Panc1 (cell line): ENCODE measurements around the gene ASH1L. TPM values are rescaled to one million over a fixed set of nuclear protein-coding genes. Genes with fewer than 3 reads are reported as not detected.

Source experiments
- ATAC-seq: fragments of 200-7000 bp; cut with Tn5 transposase; 2 replicates; pipeline ENCODE4 v1.9.1; 2020; ENCODE audit warnings: mild to moderate bottlenecking, moderate library complexity
- BruUV-seq: library from RNA; stranded (reverse); fragments of 400-500 nt; replicated peaks from 2 replicates; lab custom pipeline; 2021; lab: Mats Ljungman, UMichigan
- CTCF ChIA-PET: fragments of 300-600 bp; sonication (Branson Sonifier 250); formaldehyde crosslinking; loops from one replicate; lab custom pipeline; 2022; ENCODE audit warnings: antibody characterized with exemption; lab: Charles Lee
- POLR2A ChIA-PET: fragments of 300-600 bp; sonication (Branson Sonifier 250); formaldehyde crosslinking; loops from one replicate; lab custom pipeline; 2022; ENCODE audit warnings: antibody characterized with exemption; lab: Charles Lee
- DNase-seq: peaks from one replicate; pipeline ENCODE4 v3.0.0-alpha.2; 2010; ENCODE audit warnings: low read depth, low spot score
- H3K27ac ChIP-seq: 2 replicates; pipeline ENCODE4 v1.5.1; 2011; ENCODE audit warnings: mild to moderate bottlenecking, low read length, inconsistent platforms
- H3K27me3 ChIP-seq: fragments of 200-500 bp; sonication (Bioruptor generic); 2 replicates; pipeline ENCODE4 v1.6.0; 2014; ENCODE audit warnings: low read length, inconsistent platforms; ENCODE audit not compliant: control insufficient read depth, insufficient read depth
- H3K36me3 ChIP-seq: fragments of 200-500 bp; sonication (Bioruptor generic); 2 replicates; pipeline ENCODE4 v1.5.1; 2014; ENCODE audit warnings: inconsistent platforms, mild to moderate bottlenecking, low read length, moderate library complexity; ENCODE audit not compliant: control insufficient read depth, insufficient read depth
- H3K4me1 ChIP-seq: 2 replicates; pipeline ENCODE4 v1.5.1; 2011; ENCODE audit warnings: inconsistent platforms, mild to moderate bottlenecking, low read length, moderate library complexity; ENCODE audit not compliant: control insufficient read depth, insufficient read depth
- H3K4me3 ChIP-seq, 2 experiments: 2 replicates each; pipeline ENCODE4 v1.5.1; 2011 to 2012; ENCODE audit warnings: low read depth in 2 of 2, low read length in 2 of 2, mild to moderate bottlenecking in 2 of 2, inconsistent platforms in 1 of 2, moderate library complexity in 1 of 2
- H3K9me3 ChIP-seq: fragments of 200-500 bp; sonication (Bioruptor generic); 2 replicates; pipeline ENCODE4 v1.5.1; 2014; ENCODE audit warnings: low read depth, mild to moderate bottlenecking, inconsistent platforms, low read length, moderate library complexity; ENCODE audit not compliant: control insufficient read depth, insufficient read depth
- CTCF ChIP-seq: fragments of 450-650 bp; IDR thresholded peaks from 2 replicates; pipeline ENCODE4 v1.5.1; 2017; ENCODE audit warnings: mild to moderate bottlenecking
- POLR2AphosphoS5 ChIP-seq: IDR thresholded peaks from 2 replicates; pipeline ENCODE4 v1.6.1; 2012; ENCODE audit warnings: mild to moderate bottlenecking, low read depth, low read length, moderate library complexity
- REST ChIP-seq, 2 experiments: IDR thresholded peaks; 2 replicates each; pipeline ENCODE4 v1.6.1; 2011 to 2012; ENCODE audit warnings: low read depth in 2 of 2, control low read depth in 1 of 2, low read length in 1 of 2, mild to moderate bottlenecking in 1 of 2, moderate library complexity in 1 of 2; ENCODE audit not compliant: insufficient read depth in 1 of 2
- SIN3A ChIP-seq: IDR thresholded peaks from 2 replicates; pipeline ENCODE4 v1.6.1; 2012; ENCODE audit warnings: low read depth, mild to moderate bottlenecking, low read length, moderate library complexity, borderline replicate concordance; ENCODE audit not compliant: insufficient read depth
- TCF7L2 ChIP-seq: IDR thresholded peaks from 2 replicates; pipeline ENCODE4 v1.6.1; 2011; ENCODE audit warnings: mild to moderate bottlenecking, low read depth, low read length, inconsistent platforms
- in situ Hi-C: cut with HindIII; loops from 2 replicates; pipeline ENCODE4 v1.10.0; 2016; ENCODE audit warnings: low sequenced_read_pairs, low pct_unique_long_range_greater_than_20kb
- intact Hi-C: fragments of 100-400 bp; cut with micrococcal nuclease; formaldehyde crosslinking; loops from one replicate; pipeline ENCODE4 v1.10.0; 2022; ENCODE audit not compliant: unreplicated experiment
- total RNA-seq: library from RNA; stranded (reverse); gene quantifications from one replicate; pipeline ENCODE4 v1.2.1, GENCODE V29; 2021; ENCODE audit not compliant: unreplicated experiment

Gene ASH1L
- total RNA-seq, 1 experiment from 2014 or later, result 40.9 TPM

GRCh38 chr1:155379180-155379579, 183.4 kb downstream of the ASH1L start:
- DNase-seq (no peak), ATAC-seq (no peak)
- Histone ChIP-seq H3K4me1 (no peaks in the 10 kb centered on the region), H3K36me3 (peaks cover 16% of the 10 kb centered on the region), H3K4me3 (no peak overlapping the region), H3K27me3 (no peaks in the 10 kb centered on the region), H3K9me3 (no peaks in the 10 kb centered on the region), H3K27ac (no peak overlapping the region)
- POLR2A ChIA-PET, result interaction anchor here (0.6 kb wide), 1 partner anchor 41 kb away, joined by 3 read pairs; no protein-coding TSS in a partner anchor
- in situ Hi-C loops, result no loop called here
- intact Hi-C loops, result no loop called here
- TF ChIP-seq POLR2AphosphoS5, result no peak
- BruUV-seq, result no TSS peak
- CTCF ChIA-PET, result no interaction called here

- in situ Hi-C loops (no loop called here), intact Hi-C loops (no loop called here)
- no peak for TF ChIP-seq SIN3A
- TF ChIP-seq TCF7L2, result no peak
- TF ChIP-seq CTCF, result no peak
- TF ChIP-seq REST (IDR thresholded peaks at IDR 0.05; ENCODE audit: insufficient read depth in 1 of 2, low read depth in 2 of 2, low read length in 1 of 2), result no peak
- TF ChIP-seq POLR2AphosphoS5, result no peak
- Histone ChIP-seq H3K36me3 (peaks cover 4% of the 10 kb centered on the region), H3K27me3 (no peaks in the 10 kb centered on the region), H3K4me1 (no peaks in the 10 kb centered on the region), H3K4me3 (no peak overlapping the region), H3K27ac (no peak overlapping the region), H3K9me3 (no peaks in the 10 kb centered on the region)
- DNase-seq, result no peak
- ATAC-seq, result no peak
- CTCF ChIA-PET, result interaction anchor here (0.7 to 0.8 kb wide), 2 partner anchors 153 to 706 kb away, joined by 8 to 9 read pairs; no protein-coding TSS in a partner anchor
- BruUV-seq, result no TSS peak
- POLR2A ChIA-PET, result interaction anchor here (0.6 kb wide), 1 partner anchor 292 kb away, joined by 9 read pairs; no protein-coding TSS in a partner anchor
Measured at GRCh38 chr1:155360051-155360450, 202.6 kb downstream of the ASH1L start.

DNA sequence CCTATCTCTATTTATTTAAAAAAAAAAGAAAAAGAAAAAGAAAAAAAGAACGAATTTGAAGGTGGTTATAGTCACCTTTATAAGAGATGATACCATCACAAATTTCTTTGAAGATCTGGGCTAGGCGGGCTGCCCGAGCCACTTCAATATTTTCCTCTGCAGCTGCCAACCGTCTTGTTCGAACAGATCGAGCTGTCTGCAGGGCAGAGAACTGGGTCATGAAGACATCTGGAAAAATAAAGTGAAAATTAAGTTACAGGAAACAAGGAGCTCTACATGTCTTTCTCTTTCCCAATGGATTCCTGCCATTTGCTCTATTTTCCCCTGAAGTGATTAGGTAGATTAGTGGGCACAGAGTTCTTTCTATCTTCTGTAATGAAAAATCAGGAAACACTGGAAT, 210.0 kb downstream of the ASH1L start:
- H3K36me3 ChIP-seq, result peaks cover 35% of the 10 kb centered on the region
- no peak for DNase-seq
- ChIA-PET CTCF (no interaction called here), POLR2A (no interaction called here)
- H3K9me3 ChIP-seq, result no peaks in the 10 kb centered on the region
- no TSS peak for BruUV-seq
- ATAC-seq, result no peak
- in situ Hi-C loops (no loop called here), intact Hi-C loops (no loop called here)
- H3K4me3 ChIP-seq, result no peak overlapping the region
- H3K4me1 ChIP-seq, result no peaks in the 10 kb centered on the region
- no peak for TF ChIP-seq TCF7L2
- no peak for TF ChIP-seq SIN3A
- no peak for TF ChIP-seq REST (IDR thresholded peaks at IDR 0.05; ENCODE audit: insufficient read depth in 1 of 2, low read depth in 2 of 2, low read length in 1 of 2)
- TF ChIP-seq CTCF, result no peak
- no peak for TF ChIP-seq POLR2AphosphoS5
- H3K27me3 ChIP-seq, result no peaks in the 10 kb centered on the region
- H3K27ac ChIP-seq, result no peak overlapping the region
